Lower lobe of right lung (tissue), 2 donors: ENCODE results near the gene MBNL2. TPM values are rescaled to one million over a fixed set of nuclear protein-coding genes. Genes with fewer than 3 reads are reported as not detected.

Experiments used
- ATAC-seq, 2 donors: fragments of 200-7000 bp; cut with Tn5 transposase; one replicate each; pipeline ENCODE4 v1.9.1; 2020 to 2022; ENCODE audit warnings: mild to moderate bottlenecking in 2 of 2, moderate library complexity in 2 of 2
- DNase-seq: peaks from one replicate; pipeline ENCODE4 v3.0.0-alpha.2; 2020
- H3K27ac ChIP-seq: fragments of 200-600 bp; one replicate; pipeline ENCODE4 v1.8.0; 2022
- H3K27me3 ChIP-seq: fragments of 200-600 bp; one replicate; pipeline ENCODE4 v1.8.0; 2022; ENCODE audit warnings: low read depth
- H3K36me3 ChIP-seq: fragments of 200-600 bp; one replicate; pipeline ENCODE4 v1.8.0; 2022; ENCODE audit warnings: mild to moderate bottlenecking
- H3K4me1 ChIP-seq: fragments of 200-600 bp; one replicate; pipeline ENCODE4 v1.8.0; 2022
- H3K4me3 ChIP-seq: fragments of 200-600 bp; one replicate; pipeline ENCODE4 v1.8.0; 2022; ENCODE audit warnings: mild to moderate bottlenecking
- H3K9me3 ChIP-seq: fragments of 200-600 bp; one replicate; pipeline ENCODE4 v1.8.0; 2022
- intact Hi-C: fragments of 100-400 bp; cut with DNase I; formaldehyde crosslinking; loops from one replicate; pipeline ENCODE4 v1.11.0; 2022
- total RNA-seq: library from RNA; stranded (reverse); fragmentation: NEBNext Ultra II Directional; extraction: Animal tissue kit (Norgen Biotek cat#: 25700); gene quantifications from one replicate; pipeline ENCODE4 v1.2.1, GENCODE V29; 2021
- TF ChIP-seq, protein P1 (sequence below): fragments of 200-600 bp; IDR thresholded peaks from one replicate; pipeline ENCODE4 v1.8.0; 2022; ENCODE audit warnings: antibody characterized with exemption, mild to moderate bottlenecking
- donor health status: DM: no; HTN: yes; CAD: no; lungs with severe emphysema.

Gene MBNL2
- total RNA-seq, 1 donor from 2014 or later: 58.2 TPM

DNA sequence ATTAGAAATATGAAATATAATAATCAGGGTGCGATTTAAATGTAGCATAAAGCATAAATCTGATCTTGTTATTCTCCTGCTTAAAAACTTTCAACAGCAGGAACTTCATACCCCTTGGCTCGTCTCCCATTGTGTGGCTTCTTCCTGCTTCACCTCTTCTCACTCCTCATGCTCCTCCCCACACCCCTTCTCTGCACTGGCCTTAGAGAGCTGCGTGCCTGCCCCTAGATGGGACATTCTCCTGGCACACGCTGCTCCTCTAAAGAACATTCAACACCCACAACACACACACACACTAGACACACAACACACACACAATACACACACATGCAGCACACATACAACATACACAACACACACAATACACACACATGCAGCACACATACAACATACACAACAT lies 107.2 kb downstream of the MBNL2 start:
- Histone ChIP-seq H3K4me3 (no peak overlapping the region), H3K27ac (no peak overlapping the region), H3K9me3 (no peaks in the 10 kb centered on the region), H3K27me3 (no peaks in the 10 kb centered on the region), H3K4me1 (peaks cover 37% of the 10 kb centered on the region), H3K36me3 (peaks cover 1% of the 10 kb centered on the region)
- DNase-seq: no peak
- intact Hi-C loops: no loop called here
- ATAC-seq: no peak
- TF ChIP-seq, protein P1, sequence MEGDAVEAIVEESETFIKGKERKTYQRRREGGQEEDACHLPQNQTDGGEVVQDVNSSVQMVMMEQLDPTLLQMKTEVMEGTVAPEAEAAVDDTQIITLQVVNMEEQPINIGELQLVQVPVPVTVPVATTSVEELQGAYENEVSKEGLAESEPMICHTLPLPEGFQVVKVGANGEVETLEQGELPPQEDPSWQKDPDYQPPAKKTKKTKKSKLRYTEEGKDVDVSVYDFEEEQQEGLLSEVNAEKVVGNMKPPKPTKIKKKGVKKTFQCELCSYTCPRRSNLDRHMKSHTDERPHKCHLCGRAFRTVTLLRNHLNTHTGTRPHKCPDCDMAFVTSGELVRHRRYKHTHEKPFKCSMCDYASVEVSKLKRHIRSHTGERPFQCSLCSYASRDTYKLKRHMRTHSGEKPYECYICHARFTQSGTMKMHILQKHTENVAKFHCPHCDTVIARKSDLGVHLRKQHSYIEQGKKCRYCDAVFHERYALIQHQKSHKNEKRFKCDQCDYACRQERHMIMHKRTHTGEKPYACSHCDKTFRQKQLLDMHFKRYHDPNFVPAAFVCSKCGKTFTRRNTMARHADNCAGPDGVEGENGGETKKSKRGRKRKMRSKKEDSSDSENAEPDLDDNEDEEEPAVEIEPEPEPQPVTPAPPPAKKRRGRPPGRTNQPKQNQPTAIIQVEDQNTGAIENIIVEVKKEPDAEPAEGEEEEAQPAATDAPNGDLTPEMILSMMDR: no peak

DNA sequence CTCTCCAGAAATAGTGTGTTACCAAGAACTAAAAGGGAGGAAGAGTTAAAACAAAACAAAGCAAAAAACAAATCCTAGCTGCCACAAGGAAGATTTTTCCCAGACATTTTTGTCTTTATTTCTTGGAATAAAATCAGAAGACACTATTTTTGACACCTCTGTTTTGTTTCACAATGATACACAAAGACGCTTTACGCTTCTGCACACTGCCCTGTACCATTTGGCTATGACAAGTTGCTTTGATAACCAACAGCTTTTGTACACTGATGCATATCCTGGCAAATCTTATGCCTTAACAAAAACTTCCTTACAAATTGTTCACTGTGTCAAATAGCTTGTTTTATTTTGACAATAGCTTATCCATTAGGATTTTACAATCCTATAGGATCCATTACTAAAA lies 108.3 kb downstream of the MBNL2 start:
- H3K4me1 ChIP-seq: peaks cover 46% of the 10 kb centered on the region

DNA sequence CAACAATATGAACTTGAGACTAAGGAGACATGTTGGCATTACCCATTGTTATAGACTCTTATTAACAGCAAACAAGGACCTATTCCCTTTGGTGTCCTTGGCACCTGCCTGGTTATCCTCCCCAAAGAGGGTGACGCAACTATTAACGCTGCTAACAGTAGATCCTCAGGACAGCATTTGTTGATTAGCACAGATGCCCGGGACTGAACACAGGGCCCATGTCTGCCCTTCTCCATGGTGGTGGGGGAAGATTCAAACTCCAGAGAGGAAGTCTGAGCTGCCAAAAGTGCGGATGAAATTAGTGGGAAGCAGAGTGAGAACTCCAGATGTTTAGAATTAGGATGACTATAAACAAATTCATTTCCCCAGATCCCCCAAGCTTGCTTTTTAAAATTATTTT lies 110.6 kb downstream of the MBNL2 start:
- Histone ChIP-seq H3K4me3 (no peak overlapping the region), H3K36me3 (peaks cover 35% of the 10 kb centered on the region), H3K4me1 (peaks cover 40% of the 10 kb centered on the region), H3K9me3 (no peaks in the 10 kb centered on the region), H3K27ac (no peak overlapping the region), H3K27me3 (no peaks in the 10 kb centered on the region)
- intact Hi-C loops: no loop called here
- ATAC-seq (no peak), DNase-seq (no peak)
- TF ChIP-seq, protein P1: no peak

More for the DNA sequence above, 108.3 kb downstream of the MBNL2 start:
- Histone ChIP-seq H3K9me3 (no peaks in the 10 kb centered on the region), H3K27ac (no peak overlapping the region), H3K36me3 (peaks cover 12% of the 10 kb centered on the region), H3K27me3 (no peaks in the 10 kb centered on the region), H3K4me3 (no peak overlapping the region)
- TF ChIP-seq, protein P1: no peak
- DNase-seq (no peak), ATAC-seq (no peak)
- intact Hi-C loops: no loop called here

DNA sequence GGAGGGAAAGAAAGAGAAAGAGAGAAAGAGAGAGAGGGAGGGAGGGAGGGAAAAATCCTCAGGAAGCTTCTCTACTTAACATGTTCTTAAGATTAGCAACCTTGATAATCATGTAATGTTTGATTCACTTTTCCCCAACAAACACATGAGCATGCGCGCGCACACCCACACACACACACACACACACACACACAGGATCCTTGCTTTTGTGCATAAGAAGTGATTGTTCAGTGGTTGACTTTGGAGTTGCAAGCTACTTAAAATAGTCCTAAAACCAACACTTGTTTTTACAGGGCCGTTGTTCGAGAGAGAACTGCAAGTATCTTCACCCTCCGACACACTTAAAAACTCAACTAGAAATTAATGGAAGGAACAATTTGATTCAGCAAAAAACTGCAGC lies 111.8 kb downstream of the MBNL2 start:
- intact Hi-C loops: no loop called here

DNA sequence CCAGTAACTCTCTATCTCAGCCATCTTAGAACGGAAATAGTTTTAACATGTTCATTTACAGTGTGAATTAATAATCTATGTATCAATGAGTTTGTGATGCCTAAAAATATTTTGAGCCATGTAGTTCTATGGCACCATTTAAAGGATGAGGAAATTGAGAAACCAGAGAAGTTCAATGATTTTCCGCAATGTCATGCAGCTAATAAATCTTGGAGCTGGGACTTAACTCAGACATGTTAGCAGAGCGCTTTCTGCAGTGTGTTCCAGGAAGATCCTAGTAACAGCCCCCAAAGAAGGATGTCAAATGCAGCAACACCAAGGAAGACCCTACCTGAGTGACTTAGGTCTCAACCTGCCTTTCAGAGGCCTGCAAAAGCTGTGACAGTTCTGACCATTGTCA lies 112.6 kb downstream of the MBNL2 start:
- DNase-seq: no peak
- intact Hi-C loops: no loop called here
- H3K9me3 ChIP-seq: no peaks in the 10 kb centered on the region
- ATAC-seq: no peak
- no peaks in the 10 kb centered on the region for H3K27me3 ChIP-seq
- no peak overlapping the region for H3K4me3 ChIP-seq
- no peak overlapping the region for H3K27ac ChIP-seq
- peaks cover 46% of the 10 kb centered on the region for H3K36me3 ChIP-seq
- H3K4me1 ChIP-seq: peaks cover 28% of the 10 kb centered on the region
- TF ChIP-seq, protein P1: no peak

More for the DNA sequence above, 111.8 kb downstream of the MBNL2 start:
- Histone ChIP-seq H3K4me3 (no peak overlapping the region), H3K36me3 (peaks cover 46% of the 10 kb centered on the region), H3K4me1 (peaks cover 33% of the 10 kb centered on the region), H3K27ac (no peak overlapping the region), H3K27me3 (no peaks in the 10 kb centered on the region), H3K9me3 (no peaks in the 10 kb centered on the region)
- TF ChIP-seq, protein P1: no peak
- ATAC-seq (peak; percentile 41 to 50), DNase-seq (no peak)
